GM23338 (cell line): ENCODE measurements around the gene SRCAP. TPM values are rescaled to one million over a fixed set of nuclear protein-coding genes. Genes with fewer than 3 reads are reported as not detected.

Source experiments
- ATAC-seq: fragments of 200-7000 bp; cut with Tn5 transposase; 3 replicates; pipeline ENCODE4 v1.9.1; 2020
- DNase-seq: peaks from one replicate; pipeline ENCODE4 v3.0.0-alpha.2; 2015; ENCODE audit warnings: low spot score
- H2AFZ ChIP-seq: fragments of 200-600 bp; sonication (generic); 2 replicates; pipeline ENCODE4 v1.8.0; 2016; ENCODE audit warnings: antibody characterized with exemption, mild to moderate bottlenecking, moderate library complexity
- H3F3A ChIP-seq: fragments of 200-600 bp; sonication (generic); replicated peaks from 2 replicates; pipeline ENCODE4 v1.8.0; 2017; ENCODE audit warnings: antibody characterized with exemption, mixed run types, low read depth
- H3K27ac ChIP-seq: fragments of 200-600 bp; sonication (generic); 2 replicates; pipeline ENCODE4 v1.6.1; 2016; ENCODE audit warnings: low read depth
- H3K27me3 ChIP-seq: fragments of 200-600 bp; sonication (generic); 2 replicates; pipeline ENCODE4 v1.8.0; 2016; ENCODE audit warnings: mild to moderate bottlenecking, mixed run types, moderate library complexity; ENCODE audit not compliant: insufficient read depth
- H3K36me3 ChIP-seq: fragments of 200-600 bp; sonication (generic); 2 replicates; pipeline ENCODE4 v1.8.0; 2016; ENCODE audit warnings: mild to moderate bottlenecking; ENCODE audit not compliant: insufficient read depth
- H3K4me1 ChIP-seq: fragments of 200-600 bp; sonication (generic); 2 replicates; pipeline ENCODE4 v1.8.0; 2016; ENCODE audit warnings: mild to moderate bottlenecking, moderate library complexity; ENCODE audit not compliant: insufficient read depth
- H3K4me2 ChIP-seq: fragments of 200-600 bp; sonication (generic); 2 replicates; pipeline ENCODE4 v1.7.1; 2017; ENCODE audit warnings: mixed run types
- H3K4me3 ChIP-seq: fragments of 200-600 bp; sonication (generic); 2 replicates; pipeline ENCODE4 v1.6.1; 2016; ENCODE audit warnings: mixed run types
- H3K79me2 ChIP-seq: fragments of 200-600 bp; sonication (generic); replicated peaks from 2 replicates; pipeline ENCODE4 v1.8.0; 2017; ENCODE audit warnings: mild to moderate bottlenecking; ENCODE audit not compliant: insufficient read depth
- H3K9me2 ChIP-seq: fragments of 200-600 bp; sonication (generic); 2 replicates; pipeline ENCODE4 v1.8.0; 2017; ENCODE audit not compliant: insufficient read depth
- H4K20me1 ChIP-seq: fragments of 200-600 bp; sonication (generic); replicated peaks from 2 replicates; pipeline ENCODE4 v1.8.0; 2017; ENCODE audit warnings: mild to moderate bottlenecking; ENCODE audit not compliant: insufficient read depth
- H3K27ac Mint-ChIP-seq: 2 replicates; pipeline ENCODE4 v1.8.0; 2020; ENCODE audit warnings: inconsistent platforms, mild to moderate bottlenecking, moderate library complexity, mixed read lengths
- H3K27me3 Mint-ChIP-seq: 3 replicates; pipeline ENCODE4 v1.8.0; 2022; ENCODE audit warnings: low read depth, mild to moderate bottlenecking, moderate library complexity, mixed read lengths, inconsistent platforms; ENCODE audit not compliant: insufficient read depth, poor library complexity
- H3K36me3 Mint-ChIP-seq: 3 replicates; pipeline ENCODE4 v1.8.0; 2021; ENCODE audit warnings: low read depth, mild to moderate bottlenecking, inconsistent platforms, moderate library complexity, mixed read lengths
- H3K4me1 Mint-ChIP-seq: 3 replicates; pipeline ENCODE4 v1.8.0; 2020; ENCODE audit warnings: mild to moderate bottlenecking, inconsistent platforms, mixed read lengths
- H3K4me3 Mint-ChIP-seq: 3 replicates; pipeline ENCODE4 v1.8.0; 2021; ENCODE audit warnings: moderate library complexity, mild to moderate bottlenecking, inconsistent platforms, mixed read lengths
- H3K9me3 Mint-ChIP-seq: 3 replicates; pipeline ENCODE4 v1.8.0; 2020; ENCODE audit warnings: moderate library complexity, mild to moderate bottlenecking, inconsistent platforms, mixed read lengths
- CREB1 ChIP-seq: fragments of 250-450 bp; sonication (Bioruptor Pico); IDR thresholded peaks from 2 replicates; pipeline ENCODE4 v1.5.0; 2020; ENCODE audit warnings: low read depth, mild to moderate bottlenecking, moderate library complexity
- EZH2 ChIP-seq: fragments of 200-600 bp; sonication (generic); IDR thresholded peaks from one replicate; pipeline ENCODE4 v1.8.0; 2017; ENCODE audit warnings: antibody characterized with exemption, mild to moderate bottlenecking, low read depth; ENCODE audit not compliant: unreplicated experiment
- NANOG ChIP-seq: IDR thresholded peaks from 2 replicates; pipeline ENCODE4 v1.6.1; 2016; ENCODE audit warnings: antibody characterized with exemption, borderline replicate concordance
- STAT1 ChIP-seq: IDR thresholded peaks from one replicate; pipeline ENCODE4 v1.6.1; 2016; ENCODE audit warnings: antibody characterized with exemption; ENCODE audit not compliant: unreplicated experiment
- ZNF114 ChIP-seq: fragments of 250-450 bp; sonication (Bioruptor Pico); IDR thresholded peaks from 2 replicates; pipeline ENCODE4 v1.5.0; 2020; ENCODE audit warnings: mild to moderate bottlenecking, moderate library complexity
- polyA plus RNA-seq: library from polyadenylated mRNA; unstranded; fragments of >200 nt; fragmentation: Nextera tagmentation; extraction: Ambion mirVana; gene quantifications from 2 replicates; pipeline ENCODE4 v1.2.1, GENCODE V29; 2016
- total RNA-seq: library from RNA; depleted of rRNA; stranded (reverse); fragments of >200 nt; shearing (Covaris generic); gene quantifications from 2 replicates; pipeline ENCODE4 v1.2.3, GENCODE V29; 2014
- TF ChIP-seq, protein P1 (sequence below): fragments of 250-450 bp; sonication (Bioruptor Pico); IDR thresholded peaks from 2 replicates; pipeline ENCODE4 v1.5.0; 2020; ENCODE audit warnings: mild to moderate bottlenecking, moderate library complexity
- TF ChIP-seq, protein P2 (sequence below), 2 experiments: fragments of 200-600 bp in 1 of 2; sonication (generic) in 1 of 2; conservative IDR thresholded peaks; 2 replicates each; pipeline versions ENCODE4 v1.5.1 to v1.6.1; 2016 to 2017; ENCODE audit warnings: antibody characterized with exemption in 2 of 2, low read depth in 2 of 2, mild to moderate bottlenecking in 2 of 2, moderate library complexity in 1 of 2
- TF ChIP-seq, protein P3 (sequence below): IDR thresholded peaks from 2 replicates; pipeline ENCODE4 v1.6.1; 2016; ENCODE audit warnings: antibody characterized with exemption

The SRCAP gene
- total and polyA plus RNA-seq, 2 experiments from 2014 or later: 15.3 to 38.4 TPM

DNA sequence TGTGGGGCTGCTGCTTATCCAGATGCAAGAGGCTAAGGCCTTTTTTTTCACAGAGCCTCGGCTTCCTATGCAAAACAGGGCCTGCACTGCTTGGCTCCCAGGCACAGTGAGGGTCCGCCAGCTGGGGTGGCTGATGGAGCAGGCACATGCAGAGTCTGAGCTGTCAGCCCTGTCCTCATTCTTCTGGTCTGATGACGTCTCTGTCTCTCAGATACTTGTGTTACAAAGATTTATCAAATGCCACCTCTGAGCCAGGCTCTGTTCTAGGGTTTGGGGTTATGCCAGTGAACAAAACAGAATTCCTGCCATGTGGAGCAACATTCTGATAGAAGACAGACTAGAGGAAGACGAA, 67.9 kb downstream of the SRCAP start (continued):
- TF ChIP-seq, protein P1, sequence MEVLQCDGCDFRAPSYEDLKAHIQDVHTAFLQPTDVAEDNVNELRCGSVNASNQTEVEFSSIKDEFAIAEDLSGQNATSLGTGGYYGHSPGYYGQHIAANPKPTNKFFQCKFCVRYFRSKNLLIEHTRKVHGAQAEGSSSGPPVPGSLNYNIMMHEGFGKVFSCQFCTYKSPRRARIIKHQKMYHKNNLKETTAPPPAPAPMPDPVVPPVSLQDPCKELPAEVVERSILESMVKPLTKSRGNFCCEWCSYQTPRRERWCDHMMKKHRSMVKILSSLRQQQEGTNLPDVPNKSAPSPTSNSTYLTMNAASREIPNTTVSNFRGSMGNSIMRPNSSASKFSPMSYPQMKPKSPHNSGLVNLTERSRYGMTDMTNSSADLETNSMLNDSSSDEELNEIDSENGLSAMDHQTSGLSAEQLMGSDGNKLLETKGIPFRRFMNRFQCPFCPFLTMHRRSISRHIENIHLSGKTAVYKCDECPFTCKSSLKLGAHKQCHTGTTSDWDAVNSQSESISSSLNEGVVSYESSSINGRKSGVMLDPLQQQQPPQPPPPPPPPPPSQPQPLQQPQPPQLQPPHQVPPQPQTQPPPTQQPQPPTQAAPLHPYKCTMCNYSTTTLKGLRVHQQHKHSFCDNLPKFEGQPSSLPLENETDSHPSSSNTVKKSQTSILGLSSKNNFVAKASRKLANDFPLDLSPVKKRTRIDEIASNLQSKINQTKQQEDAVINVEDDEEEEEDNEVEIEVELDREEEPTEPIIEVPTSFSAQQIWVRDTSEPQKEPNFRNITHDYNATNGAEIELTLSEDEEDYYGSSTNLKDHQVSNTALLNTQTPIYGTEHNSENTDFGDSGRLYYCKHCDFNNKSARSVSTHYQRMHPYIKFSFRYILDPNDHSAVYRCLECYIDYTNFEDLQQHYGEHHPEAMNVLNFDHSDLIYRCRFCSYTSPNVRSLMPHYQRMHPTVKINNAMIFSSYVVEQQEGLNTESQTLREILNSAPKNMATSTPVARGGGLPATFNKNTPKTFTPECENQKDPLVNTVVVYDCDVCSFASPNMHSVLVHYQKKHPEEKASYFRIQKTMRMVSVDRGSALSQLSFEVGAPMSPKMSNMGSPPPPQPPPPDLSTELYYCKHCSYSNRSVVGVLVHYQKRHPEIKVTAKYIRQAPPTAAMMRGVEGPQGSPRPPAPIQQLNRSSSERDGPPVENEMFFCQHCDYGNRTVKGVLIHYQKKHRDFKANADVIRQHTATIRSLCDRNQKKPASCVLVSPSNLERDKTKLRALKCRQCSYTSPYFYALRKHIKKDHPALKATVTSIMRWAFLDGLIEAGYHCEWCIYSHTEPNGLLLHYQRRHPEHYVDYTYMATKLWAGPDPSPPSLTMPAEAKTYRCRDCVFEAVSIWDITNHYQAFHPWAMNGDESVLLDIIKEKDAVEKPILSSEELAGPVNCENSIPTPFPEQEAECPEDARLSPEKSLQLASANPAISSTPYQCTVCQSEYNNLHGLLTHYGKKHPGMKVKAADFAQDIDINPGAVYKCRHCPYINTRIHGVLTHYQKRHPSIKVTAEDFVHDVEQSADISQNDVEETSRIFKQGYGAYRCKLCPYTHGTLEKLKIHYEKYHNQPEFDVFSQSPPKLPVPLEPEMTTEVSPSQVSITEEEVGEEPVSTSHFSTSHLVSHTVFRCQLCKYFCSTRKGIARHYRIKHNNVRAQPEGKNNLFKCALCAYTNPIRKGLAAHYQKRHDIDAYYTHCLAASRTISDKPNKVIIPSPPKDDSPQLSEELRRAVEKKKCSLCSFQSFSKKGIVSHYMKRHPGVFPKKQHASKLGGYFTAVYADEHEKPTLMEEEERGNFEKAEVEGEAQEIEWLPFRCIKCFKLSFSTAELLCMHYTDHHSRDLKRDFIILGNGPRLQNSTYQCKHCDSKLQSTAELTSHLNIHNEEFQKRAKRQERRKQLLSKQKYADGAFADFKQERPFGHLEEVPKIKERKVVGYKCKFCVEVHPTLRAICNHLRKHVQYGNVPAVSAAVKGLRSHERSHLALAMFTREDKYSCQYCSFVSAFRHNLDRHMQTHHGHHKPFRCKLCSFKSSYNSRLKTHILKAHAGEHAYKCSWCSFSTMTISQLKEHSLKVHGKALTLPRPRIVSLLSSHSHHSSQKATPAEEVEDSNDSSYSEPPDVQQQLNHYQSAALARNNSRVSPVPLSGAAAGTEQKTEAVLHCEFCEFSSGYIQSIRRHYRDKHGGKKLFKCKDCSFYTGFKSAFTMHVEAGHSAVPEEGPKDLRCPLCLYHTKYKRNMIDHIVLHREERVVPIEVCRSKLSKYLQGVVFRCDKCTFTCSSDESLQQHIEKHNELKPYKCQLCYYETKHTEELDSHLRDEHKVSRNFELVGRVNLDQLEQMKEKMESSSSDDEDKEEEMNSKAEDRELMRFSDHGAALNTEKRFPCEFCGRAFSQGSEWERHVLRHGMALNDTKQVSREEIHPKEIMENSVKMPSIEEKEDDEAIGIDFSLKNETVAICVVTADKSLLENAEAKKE (CRISPR knock-in tag): no peak
- TF ChIP-seq EZH2 (no peak), ZNF114 (CRISPR knock-in tag) (no peak), NANOG (no peak), STAT1 (no peak)
- TF ChIP-seq, protein P2, sequence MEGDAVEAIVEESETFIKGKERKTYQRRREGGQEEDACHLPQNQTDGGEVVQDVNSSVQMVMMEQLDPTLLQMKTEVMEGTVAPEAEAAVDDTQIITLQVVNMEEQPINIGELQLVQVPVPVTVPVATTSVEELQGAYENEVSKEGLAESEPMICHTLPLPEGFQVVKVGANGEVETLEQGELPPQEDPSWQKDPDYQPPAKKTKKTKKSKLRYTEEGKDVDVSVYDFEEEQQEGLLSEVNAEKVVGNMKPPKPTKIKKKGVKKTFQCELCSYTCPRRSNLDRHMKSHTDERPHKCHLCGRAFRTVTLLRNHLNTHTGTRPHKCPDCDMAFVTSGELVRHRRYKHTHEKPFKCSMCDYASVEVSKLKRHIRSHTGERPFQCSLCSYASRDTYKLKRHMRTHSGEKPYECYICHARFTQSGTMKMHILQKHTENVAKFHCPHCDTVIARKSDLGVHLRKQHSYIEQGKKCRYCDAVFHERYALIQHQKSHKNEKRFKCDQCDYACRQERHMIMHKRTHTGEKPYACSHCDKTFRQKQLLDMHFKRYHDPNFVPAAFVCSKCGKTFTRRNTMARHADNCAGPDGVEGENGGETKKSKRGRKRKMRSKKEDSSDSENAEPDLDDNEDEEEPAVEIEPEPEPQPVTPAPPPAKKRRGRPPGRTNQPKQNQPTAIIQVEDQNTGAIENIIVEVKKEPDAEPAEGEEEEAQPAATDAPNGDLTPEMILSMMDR (conservative IDR thresholded peaks at IDR 0.05; ENCODE audit: low read depth in 2 of 2): no peak

DNA sequence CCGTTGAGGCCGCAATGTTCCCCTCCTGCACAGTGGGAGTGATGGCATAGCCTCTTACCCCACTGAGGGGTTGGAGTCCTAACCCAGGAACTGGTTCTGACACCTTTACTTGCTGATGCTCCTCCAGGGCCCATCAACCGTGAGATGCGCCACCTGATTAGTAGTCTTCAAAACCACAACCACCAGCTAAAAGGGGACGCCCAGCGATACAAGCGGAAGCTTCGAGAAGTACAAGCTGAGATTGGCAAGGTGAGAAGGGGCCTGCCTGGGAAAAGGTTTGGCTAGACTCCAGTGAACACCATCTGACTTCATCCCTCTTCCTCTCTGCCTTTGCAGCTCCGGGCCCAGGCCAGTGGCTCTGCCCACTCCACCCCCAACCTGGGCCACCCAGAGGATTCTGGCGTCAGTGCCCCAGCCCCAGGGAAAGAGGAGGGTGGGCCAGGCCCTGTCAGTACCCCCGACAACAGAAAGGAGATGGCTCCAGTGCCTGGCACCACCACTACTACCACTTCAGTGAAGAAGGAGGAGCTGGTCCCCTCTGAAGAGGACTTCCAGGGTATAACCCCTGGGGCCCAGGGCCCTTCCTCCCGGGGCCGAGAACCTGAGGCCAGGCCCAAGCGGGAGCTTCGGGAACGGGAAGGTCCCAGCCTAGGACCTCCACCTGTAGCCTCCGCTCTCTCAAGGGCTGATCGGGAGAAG, 68.9 kb downstream of the SRCAP start:
- Histone ChIP-seq H3K4me2 (no peak overlapping the region), H3K4me3 (no peak overlapping the region), H3K9me2 (no peaks in the 10 kb centered on the region), H3K27ac (no peak overlapping the region), H4K20me1 (peaks cover 19% of the 10 kb centered on the region), H3K4me1 (no peaks in the 10 kb centered on the region), H3K36me3 (peaks cover 44% of the 10 kb centered on the region), H3K79me2 (peaks cover 18% of the 10 kb centered on the region), H3K27me3 (no peaks in the 10 kb centered on the region), H2AFZ (no peak overlapping the region), H3F3A (no peaks in the 10 kb centered on the region)
- Mint-ChIP-seq H3K4me1 (peaks cover 4% of the 10 kb centered on the region), H3K27me3 (peaks cover 6% of the 10 kb centered on the region), H3K9me3 (no peaks in the 10 kb centered on the region; the same call in 2 of the 3 replicates), H3K27ac (no peak overlapping the region), H3K36me3 (peaks cover 98% of the 10 kb centered on the region), H3K4me3 (no peak overlapping the region)
- ATAC-seq (no peak), DNase-seq (no peak)
- no peak for TF ChIP-seq NANOG
- TF ChIP-seq, protein P3, sequence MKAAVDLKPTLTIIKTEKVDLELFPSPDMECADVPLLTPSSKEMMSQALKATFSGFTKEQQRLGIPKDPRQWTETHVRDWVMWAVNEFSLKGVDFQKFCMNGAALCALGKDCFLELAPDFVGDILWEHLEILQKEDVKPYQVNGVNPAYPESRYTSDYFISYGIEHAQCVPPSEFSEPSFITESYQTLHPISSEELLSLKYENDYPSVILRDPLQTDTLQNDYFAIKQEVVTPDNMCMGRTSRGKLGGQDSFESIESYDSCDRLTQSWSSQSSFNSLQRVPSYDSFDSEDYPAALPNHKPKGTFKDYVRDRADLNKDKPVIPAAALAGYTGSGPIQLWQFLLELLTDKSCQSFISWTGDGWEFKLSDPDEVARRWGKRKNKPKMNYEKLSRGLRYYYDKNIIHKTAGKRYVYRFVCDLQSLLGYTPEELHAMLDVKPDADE: no peak
- no peak for TF ChIP-seq ZNF114 (CRISPR knock-in tag)
- TF ChIP-seq CREB1 (CRISPR knock-in tag): no peak
- TF ChIP-seq EZH2: no peak
